HEK293 (cell line): ENCODE results near the gene B3GNT9.
A peak's percentile ranks its signal among the peaks of the same experiment; 100 is the strongest.

Experiments used
- GLIS1 ChIP-seq: fragments of 450-650 bp; formaldehyde crosslinking; IDR thresholded peaks from 2 replicates; pipeline ENCODE4 v1.5.1; 2016; ENCODE audit warnings: missing biosample characterization, missing genetic modification characterization
- HIC1 ChIP-seq: fragments of 450-650 bp; formaldehyde crosslinking; IDR thresholded peaks from 2 replicates; pipeline ENCODE4 v1.5.1; 2016; ENCODE audit warnings: missing biosample characterization, missing genetic modification characterization
- KLF1 ChIP-seq: fragments of 450-650 bp; formaldehyde crosslinking; IDR thresholded peaks from 2 replicates; pipeline ENCODE4 v1.5.1; 2016; ENCODE audit warnings: missing biosample characterization, missing genetic modification characterization
- KLF16 ChIP-seq: fragments of 450-650 bp; formaldehyde crosslinking; IDR thresholded peaks from 2 replicates; pipeline ENCODE4 v1.5.1; 2017; ENCODE audit warnings: missing biosample characterization, missing genetic modification characterization
- KLF8 ChIP-seq: fragments of 450-650 bp; formaldehyde crosslinking; IDR thresholded peaks from 2 replicates; pipeline ENCODE4 v1.5.1; 2016; ENCODE audit warnings: missing biosample characterization, missing genetic modification characterization
- SP3 ChIP-seq: fragments of 450-650 bp; formaldehyde crosslinking; IDR thresholded peaks from 2 replicates; pipeline ENCODE4 v1.5.1; 2016; ENCODE audit warnings: missing biosample characterization, missing genetic modification characterization
- WT1 ChIP-seq: fragments of 450-650 bp; formaldehyde crosslinking; IDR thresholded peaks from 2 replicates; pipeline ENCODE4 v1.5.1; 2016; ENCODE audit warnings: missing biosample characterization, missing genetic modification characterization
- YY1 ChIP-seq: fragments of 450-650 bp; formaldehyde crosslinking; IDR thresholded peaks from 2 replicates; pipeline ENCODE4 v1.5.1; 2018; ENCODE audit warnings: missing biosample characterization, missing genetic modification characterization
- YY2 ChIP-seq: fragments of 450-650 bp; formaldehyde crosslinking; IDR thresholded peaks from 2 replicates; pipeline ENCODE4 v1.5.1; 2016; ENCODE audit warnings: missing biosample characterization, missing genetic modification characterization
- ZBTB11 ChIP-seq: fragments of 450-650 bp; formaldehyde crosslinking; conservative IDR thresholded peaks from 2 replicates; pipeline ENCODE4 v1.5.1; 2016; ENCODE audit warnings: low read depth, missing biosample characterization, missing genetic modification characterization
- ZBTB44 ChIP-seq: fragments of 450-650 bp; IDR thresholded peaks from 2 replicates; pipeline ENCODE4 v1.5.1; 2018; ENCODE audit warnings: missing biosample characterization, mild to moderate bottlenecking, missing genetic modification characterization
- ZBTB8A ChIP-seq: fragments of 450-650 bp; formaldehyde crosslinking; IDR thresholded peaks from 2 replicates; pipeline ENCODE4 v1.5.1; 2016; ENCODE audit warnings: missing biosample characterization, missing genetic modification characterization
- ZFP3 ChIP-seq: fragments of 450-650 bp; formaldehyde crosslinking; IDR thresholded peaks from 2 replicates; pipeline ENCODE4 v1.5.1; 2016; ENCODE audit warnings: low read depth, missing biosample characterization, missing genetic modification characterization
- ZIC2 ChIP-seq: fragments of 450-650 bp; formaldehyde crosslinking; IDR thresholded peaks from 2 replicates; pipeline ENCODE4 v1.5.1; 2016; ENCODE audit warnings: missing biosample characterization, missing genetic modification characterization
- ZNF10 ChIP-seq: fragments of 450-650 bp; formaldehyde crosslinking; IDR thresholded peaks from 2 replicates; pipeline ENCODE4 v1.5.1; 2017; ENCODE audit warnings: missing biosample characterization, missing genetic modification characterization
- ZNF214 ChIP-seq: fragments of 450-650 bp; formaldehyde crosslinking; IDR thresholded peaks from 2 replicates; pipeline ENCODE4 v1.5.1; 2017; ENCODE audit warnings: missing biosample characterization, mild to moderate bottlenecking, missing genetic modification characterization, borderline replicate concordance
- ZNF23 ChIP-seq: fragments of 450-650 bp; formaldehyde crosslinking; IDR thresholded peaks from 2 replicates; pipeline ENCODE4 v1.5.1; 2016; ENCODE audit warnings: missing biosample characterization, missing genetic modification characterization, borderline replicate concordance
- ZNF311 ChIP-seq: fragments of 450-650 bp; formaldehyde crosslinking; IDR thresholded peaks from 2 replicates; pipeline ENCODE4 v1.5.1; 2017; ENCODE audit warnings: missing biosample characterization, missing genetic modification characterization, borderline replicate concordance
- ZNF398 ChIP-seq: fragments of 450-650 bp; formaldehyde crosslinking; IDR thresholded peaks from 2 replicates; pipeline ENCODE4 v1.5.1; 2017; ENCODE audit warnings: missing biosample characterization, missing genetic modification characterization
- ZNF404 ChIP-seq: fragments of 450-650 bp; formaldehyde crosslinking; IDR thresholded peaks from 2 replicates; pipeline ENCODE4 v1.5.1; 2017; ENCODE audit warnings: missing biosample characterization, missing genetic modification characterization
- ZNF510 ChIP-seq: fragments of 450-650 bp; formaldehyde crosslinking; IDR thresholded peaks from 2 replicates; pipeline ENCODE4 v1.5.1; 2018; ENCODE audit warnings: mild to moderate bottlenecking, missing genetic modification characterization, missing biosample characterization; ENCODE audit not compliant: insufficient replicate concordance
- ZNF521 ChIP-seq: fragments of 450-650 bp; formaldehyde crosslinking; IDR thresholded peaks from 2 replicates; pipeline ENCODE4 v1.5.1; 2017; ENCODE audit warnings: missing biosample characterization, mild to moderate bottlenecking, missing genetic modification characterization
- ZNF660 ChIP-seq: fragments of 450-650 bp; IDR thresholded peaks from 2 replicates; pipeline ENCODE4 v1.5.1; 2018; ENCODE audit warnings: missing biosample characterization, mild to moderate bottlenecking, missing genetic modification characterization
- ZNF692 ChIP-seq: fragments of 450-650 bp; formaldehyde crosslinking; IDR thresholded peaks from 2 replicates; pipeline ENCODE4 v1.5.1; 2016; ENCODE audit warnings: missing biosample characterization, missing genetic modification characterization
- ZNF76 ChIP-seq: fragments of 450-650 bp; formaldehyde crosslinking; IDR thresholded peaks from 2 replicates; pipeline ENCODE4; 2016; ENCODE audit warnings: low read depth, missing biosample characterization, missing genetic modification characterization, borderline replicate concordance
- ZXDB ChIP-seq: fragments of 450-650 bp; formaldehyde crosslinking; IDR thresholded peaks from 2 replicates; pipeline ENCODE4 v1.5.1; 2016; ENCODE audit warnings: missing biosample characterization, missing genetic modification characterization

B3GNT9 gene

GRCh38 chr16:67109407-67110135 lies 41.2 kb downstream of the B3GNT9 start, which contains the start of gene PHAF1 (continued):
- TF ChIP-seq ZNF521 (tag by site-specific recombination) (no peak), ZNF214 (tag by site-specific recombination) (no peak), ZNF76 (tag by site-specific recombination) (peak; percentile 27; the same call in 1 of the 2 replicates), GLIS1 (tag by site-specific recombination) (0 out of 2 replicates have a peak, but pooled peaks have one; percentile 26), ZFP3 (no peak), ZNF510 (tag by site-specific recombination) (no peak), KLF1 (tag by site-specific recombination) (0 out of 2 replicates have a peak, but pooled peaks have one; percentile 23), ZBTB8A (peak; percentile 81), SP3 (tag by site-specific recombination) (peak; percentile 92), KLF16 (peak; percentile 15; the same call in 1 of the 2 replicates), ZNF692 (peak; percentile 70; the same call in 1 of the 2 replicates), ZBTB11 (no peak; the same call in 1 of the 2 replicates), YY1 (tag by site-specific recombination) (no peak), ZXDB (0 out of 2 replicates have a peak, but pooled peaks have one; percentile 51), ZNF23 (tag by site-specific recombination) (no peak), ZNF311 (tag by site-specific recombination) (no peak), ZNF404 (tag by site-specific recombination) (no peak), HIC1 (tag by site-specific recombination) (peak; percentile 82), ZIC2 (tag by site-specific recombination) (peak; percentile 66), WT1 (0 out of 2 replicates have a peak, but pooled peaks have one; percentile 26), ZNF660 (peak; percentile 42; the same call in 1 of the 2 replicates), ZNF10 (tag by site-specific recombination) (peak; percentile 84), KLF8 (tag by site-specific recombination) (peak; percentile 74; the same call in 1 of the 2 replicates), ZBTB44 (tag by site-specific recombination) (peak; percentile 59; the same call in 1 of the 2 replicates), ZNF398 (tag by site-specific recombination) (0 out of 2 replicates have a peak, but pooled peaks have one; percentile 26), YY2 (tag by site-specific recombination) (peak; percentile 47; the same call in 1 of the 2 replicates)
